ENCODE data around the gene UCK2. TPM values are rescaled to one million over a fixed set of nuclear protein-coding genes. Genes with fewer than 3 reads are reported as not detected.

The UCK2 gene
- total RNA-seq, 2 experiments from 2014 or later = 66.5 to 72.2 TPM

DNA sequence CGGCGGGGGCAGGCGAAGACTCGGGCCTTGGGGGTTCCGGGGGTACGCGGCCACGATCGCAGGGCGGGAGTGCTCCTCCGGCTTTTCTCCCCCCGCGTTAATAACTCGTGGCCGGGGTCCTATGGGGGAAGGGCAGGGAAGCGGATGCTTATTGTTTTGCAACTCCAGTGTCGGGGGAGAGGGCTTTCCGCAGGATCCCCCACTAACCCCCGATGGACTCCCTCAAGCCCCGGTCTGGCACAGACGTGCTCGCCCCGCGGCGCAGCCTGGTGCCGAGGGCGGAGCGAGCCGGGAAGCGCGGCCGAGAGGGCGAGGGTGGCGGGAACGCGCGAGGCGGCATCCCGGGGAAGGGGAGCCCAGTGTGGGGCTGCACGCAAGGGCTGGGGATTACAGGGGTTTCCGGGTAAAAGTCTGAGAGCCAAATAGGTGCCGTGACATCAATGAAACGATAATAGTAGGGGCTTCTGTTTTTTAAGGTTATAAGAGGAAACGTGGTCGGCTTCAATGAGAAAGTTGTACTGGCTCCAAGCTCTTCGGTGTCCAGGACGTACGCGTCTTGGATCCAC, 772 bp downstream of the UCK2 start:
- H3K27me3 Mint-ChIP-seq = no peaks in the 10 kb centered on the region
- H3K9me3 Mint-ChIP-seq = peaks cover 1% of the 10 kb centered on the region
- peak; percentile 55 for ATAC-seq
- H3K4me3 Mint-ChIP-seq = peak overlapping the region; percentile 99
- peaks cover 22% of the 10 kb centered on the region for H3K4me1 Mint-ChIP-seq (ENCODE audit: low read depth)
- H3K27ac Mint-ChIP-seq = peak overlapping the region; percentile 97
- ChIA-PET POLR2A (interaction anchor here (0.8 to 3.0 kb wide), 9 partner anchors 8 to 230 kb away, joined by 3 to 43 read pairs (median 5); partner anchors contain the start of genes ALDH9A1 and TMCO1), CTCF (interaction anchor here (0.6 to 1.7 kb wide), 7 partner anchors 11 to 226 kb away, joined by 3 to 7 read pairs (median 4); no protein-coding TSS in a partner anchor)
- peak; percentile 52 for DNase-seq
- peaks cover 25% of the 10 kb centered on the region for H3K36me3 Mint-ChIP-seq (ENCODE audit: low read depth)
- TF ChIP-seq, protein P1, sequence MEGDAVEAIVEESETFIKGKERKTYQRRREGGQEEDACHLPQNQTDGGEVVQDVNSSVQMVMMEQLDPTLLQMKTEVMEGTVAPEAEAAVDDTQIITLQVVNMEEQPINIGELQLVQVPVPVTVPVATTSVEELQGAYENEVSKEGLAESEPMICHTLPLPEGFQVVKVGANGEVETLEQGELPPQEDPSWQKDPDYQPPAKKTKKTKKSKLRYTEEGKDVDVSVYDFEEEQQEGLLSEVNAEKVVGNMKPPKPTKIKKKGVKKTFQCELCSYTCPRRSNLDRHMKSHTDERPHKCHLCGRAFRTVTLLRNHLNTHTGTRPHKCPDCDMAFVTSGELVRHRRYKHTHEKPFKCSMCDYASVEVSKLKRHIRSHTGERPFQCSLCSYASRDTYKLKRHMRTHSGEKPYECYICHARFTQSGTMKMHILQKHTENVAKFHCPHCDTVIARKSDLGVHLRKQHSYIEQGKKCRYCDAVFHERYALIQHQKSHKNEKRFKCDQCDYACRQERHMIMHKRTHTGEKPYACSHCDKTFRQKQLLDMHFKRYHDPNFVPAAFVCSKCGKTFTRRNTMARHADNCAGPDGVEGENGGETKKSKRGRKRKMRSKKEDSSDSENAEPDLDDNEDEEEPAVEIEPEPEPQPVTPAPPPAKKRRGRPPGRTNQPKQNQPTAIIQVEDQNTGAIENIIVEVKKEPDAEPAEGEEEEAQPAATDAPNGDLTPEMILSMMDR (IDR thresholded peaks at IDR 0.05) = no peak
- intact Hi-C loops (cut with micrococcal nuclease) = loop anchor here (5.0 kb wide), 2 partner anchors 49 to 61 kb away; partner anchors contain the start of gene TMCO1

DNA sequence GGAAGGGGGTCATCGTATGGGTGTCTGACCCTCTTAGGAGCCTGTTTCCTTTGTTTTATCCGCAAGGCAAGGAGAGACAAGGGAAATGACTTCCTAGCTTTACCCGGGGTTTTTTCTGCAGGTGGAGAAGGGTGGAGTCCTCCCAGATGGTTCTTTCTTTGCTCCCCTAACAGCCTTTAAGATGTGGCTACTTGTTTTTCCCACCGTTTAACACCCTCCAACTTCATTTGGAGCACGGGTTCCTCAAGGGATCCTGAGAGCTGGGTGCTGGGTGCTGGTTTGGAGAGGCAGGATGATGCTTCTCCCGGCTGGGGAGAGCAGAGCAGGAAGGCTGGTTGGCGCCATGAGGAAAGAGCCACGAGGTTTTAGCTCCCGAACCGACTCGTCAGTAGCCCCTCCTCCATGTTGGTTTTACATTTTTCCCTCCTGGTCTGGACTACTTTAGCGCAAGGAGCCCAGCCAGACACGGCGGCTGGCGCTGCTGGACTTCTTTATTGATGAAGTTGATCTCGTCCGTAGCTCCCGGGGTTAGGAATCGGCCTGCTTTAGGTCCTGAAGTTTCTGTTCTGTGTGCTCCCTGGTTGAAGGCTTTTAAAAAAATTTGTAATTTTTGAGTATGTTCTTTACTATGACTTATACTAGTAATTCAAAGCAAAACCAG, 1.4 kb downstream of the UCK2 start:
- POLR2A ChIA-PET = interaction anchor here (0.8 to 3.0 kb wide), 9 partner anchors 8 to 231 kb away, joined by 3 to 43 read pairs (median 5); partner anchors contain the start of genes ALDH9A1 and TMCO1
- TF ChIP-seq, protein P1 (IDR thresholded peaks at IDR 0.05) = no peak
- ATAC-seq = no peak
- CTCF ChIA-PET = interaction anchor here (0.8 to 1.8 kb wide), 8 partner anchors 10 to 460 kb away, joined by 3 to 7 read pairs (median 4); no protein-coding TSS in a partner anchor
- Mint-ChIP-seq H3K36me3 (ENCODE audit: low read depth) (peaks cover 28% of the 10 kb centered on the region), H3K9me3 (peaks cover 1% of the 10 kb centered on the region), H3K27ac (peak overlapping the region; percentile 97), H3K27me3 (no peaks in the 10 kb centered on the region), H3K4me1 (ENCODE audit: low read depth) (peaks cover 25% of the 10 kb centered on the region), H3K4me3 (peak overlapping the region; percentile 99)
- peak; percentile 27 for DNase-seq
- intact Hi-C loops (cut with micrococcal nuclease) = loop anchor here (5.0 kb wide), 2 partner anchors 49 to 61 kb away; partner anchors contain the start of gene TMCO1

DNA sequence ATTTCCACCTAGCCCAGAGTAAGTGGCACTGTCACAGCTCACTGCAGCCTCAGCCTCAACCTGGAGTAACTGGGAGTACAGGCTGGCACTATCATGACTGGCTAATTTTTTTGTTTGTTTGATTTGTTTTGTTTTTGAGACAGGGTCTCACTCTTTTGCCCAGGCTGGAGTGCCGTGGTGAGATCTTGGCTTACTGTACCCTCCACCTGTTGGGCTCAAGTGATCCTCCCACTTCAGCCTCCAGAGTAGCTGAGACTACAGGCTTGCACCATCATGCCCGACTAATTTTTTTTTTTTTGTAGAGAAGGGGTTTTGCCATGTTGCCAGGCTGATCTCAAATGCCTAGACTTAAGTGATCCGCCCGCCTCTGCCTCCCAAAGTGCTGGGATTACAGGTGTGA, 2.5 kb downstream of the UCK2 start:
- DNase-seq (no peak), ATAC-seq (no peak)
- ChIA-PET POLR2A (interaction anchor here (0.6 to 3.0 kb wide), 8 partner anchors 9 to 61 kb away, joined by 3 to 43 read pairs (median 5); partner anchors contain the start of gene TMCO1), CTCF (interaction anchor here (0.8 to 1.8 kb wide), 7 partner anchors 13 to 461 kb away, joined by 3 to 7 read pairs (median 4); no protein-coding TSS in a partner anchor)
- Mint-ChIP-seq H3K27ac (no peak overlapping the region), H3K27me3 (no peaks in the 10 kb centered on the region), H3K4me3 (peak overlapping the region; percentile 99), H3K4me1 (ENCODE audit: low read depth) (peaks cover 28% of the 10 kb centered on the region), H3K36me3 (ENCODE audit: low read depth) (peaks cover 28% of the 10 kb centered on the region), H3K9me3 (peaks cover 1% of the 10 kb centered on the region)
- TF ChIP-seq, protein P1 (IDR thresholded peaks at IDR 0.05) = no peak
- intact Hi-C loops (cut with micrococcal nuclease) = loop anchor here (5.0 kb wide), 2 partner anchors 47 to 63 kb away; partner anchors contain the start of gene TMCO1

DNA sequence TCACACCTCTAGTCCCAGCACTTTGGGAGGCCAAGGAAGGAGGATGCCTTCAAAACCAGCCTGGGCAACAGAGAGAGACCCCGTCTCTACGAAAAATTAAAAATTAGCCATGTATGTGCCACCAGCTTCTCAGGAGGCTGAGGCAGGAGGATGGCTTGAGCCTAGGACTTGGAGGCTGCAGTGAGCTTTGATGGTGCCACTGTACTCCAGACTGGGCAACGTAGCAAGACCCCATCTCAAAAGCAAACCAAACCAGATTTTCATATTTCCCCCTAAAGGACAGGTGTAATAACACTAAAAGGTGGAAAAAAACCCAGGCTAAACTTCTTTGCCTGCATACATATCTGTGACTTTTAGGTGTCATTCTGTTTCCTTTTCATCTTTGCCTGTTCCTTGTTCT, 3.7 kb downstream of the UCK2 start:
- peaks cover 28% of the 10 kb centered on the region for H3K36me3 Mint-ChIP-seq (ENCODE audit: low read depth)
- H3K27ac Mint-ChIP-seq = no peak overlapping the region
- intact Hi-C loops (cut with micrococcal nuclease) = no loop called here
- ATAC-seq = no peak
- H3K9me3 Mint-ChIP-seq = peaks cover 1% of the 10 kb centered on the region
- peaks cover 28% of the 10 kb centered on the region for H3K4me1 Mint-ChIP-seq (ENCODE audit: low read depth)
- ChIA-PET CTCF (no interaction called here), POLR2A (interaction anchor here (0.9 to 3.0 kb wide), 2 partner anchors 8 to 47 kb away, joined by 3 to 15 read pairs; no protein-coding TSS in a partner anchor)
- no peak overlapping the region for H3K4me3 Mint-ChIP-seq
- no peaks in the 10 kb centered on the region for H3K27me3 Mint-ChIP-seq
- no peak for DNase-seq
- TF ChIP-seq, protein P1 (IDR thresholded peaks at IDR 0.05) = no peak
